Spleen (tissue), 11 donors: Measurements from ENCODE around the gene MIPEP. TPM values are rescaled to one million over a fixed set of nuclear protein-coding genes. Genes with fewer than 3 reads are reported as not detected.

Experiments used
- DNase-seq: peaks from one replicate; pipeline ENCODE4 v3.0.0-alpha.2; 2020
- H3K27ac ChIP-seq, 8 donors: fragments of 200-600 bp; sonication (generic) in 7 of 8; 1 replicate in 4 of 8; 2 replicates in 4 of 8; pipeline versions ENCODE4 v1.5.0 to v1.8.0; 2016 to 2021; ENCODE audit warnings: inconsistent platforms in 4 of 8, mild to moderate bottlenecking in 4 of 8, moderate library complexity in 1 of 8
- H3K27me3 ChIP-seq, 7 donors: fragments of 200-600 bp; sonication (generic) in 6 of 7; replicated peaks in 1 of 7; 1 replicate in 4 of 7; 2 replicates in 3 of 7; pipeline versions ENCODE4 v1.5.0 to v1.8.0; 2016 to 2021; ENCODE audit warnings: inconsistent platforms in 3 of 7, mild to moderate bottlenecking in 1 of 7
- H3K36me3 ChIP-seq, 6 donors: fragments of 200-600 bp; sonication (generic) in 5 of 6; 1 replicate in 4 of 6; 2 replicates in 2 of 6; pipeline versions ENCODE4 v1.5.0 to v1.8.0; 2016 to 2021; ENCODE audit warnings: inconsistent platforms in 2 of 6
- H3K4me1 ChIP-seq, 6 donors: fragments of 200-600 bp; sonication (generic) in 5 of 6; 1 replicate in 3 of 6; 2 replicates in 3 of 6; pipeline versions ENCODE4 v1.5.0 to v1.8.0; 2016 to 2021; ENCODE audit warnings: inconsistent platforms in 3 of 6
- H3K4me3 ChIP-seq, 8 donors: fragments of 200-600 bp; sonication (generic) in 7 of 8; 1 replicate in 4 of 8; 2 replicates in 4 of 8; pipeline versions ENCODE4 v1.5.0 to v1.8.0; 2016 to 2021; ENCODE audit warnings: inconsistent platforms in 4 of 8, mild to moderate bottlenecking in 4 of 8, moderate library complexity in 2 of 8
- H3K9me3 ChIP-seq, 8 donors: fragments of 200-600 bp; sonication (generic) in 7 of 8; 1 replicate in 4 of 8; 2 replicates in 4 of 8; pipeline versions ENCODE4 v1.5.0 to v1.8.0; 2016 to 2021; ENCODE audit warnings: inconsistent platforms in 4 of 8
- POLR2A ChIP-seq, 3 donors: fragments of 450-650 bp; IDR thresholded peaks; one replicate each; pipeline ENCODE4 v1.5.1; 2017; ENCODE audit warnings: antibody characterized with exemption in 3 of 3, mild to moderate bottlenecking in 1 of 3
- POLR2AphosphoS5 ChIP-seq, 3 donors: sonication (generic); formaldehyde crosslinking; IDR thresholded peaks; one replicate each; pipeline ENCODE4 v1.5.1; 2017; ENCODE audit warnings: antibody characterized with exemption in 3 of 3
- WGBS, 5 donors: extraction: QIAGEN DNeasy Blood & Tissue Kit in 3 of 5; methylation state at CpG; one replicate each; pipeline versions ENCODE4 v1.1.5 to v1.1.7; 2013 to 2018; 5-methylcytosine and 5-hydroxymethylcytosine counted together
- intact Hi-C: fragments of 100-400 bp; cut with DNase I; formaldehyde crosslinking; loops from one replicate; pipeline ENCODE4 v1.15.0; 2023; ENCODE audit warnings: low total_unique reads
- polyA plus RNA-seq, 3 donors: library from polyadenylated mRNA; stranded (reverse); fragments of 200-250 nt; gene quantifications; one replicate each; pipeline ENCODE4 v1.2.1, GENCODE V29; 2013
- total RNA-seq, 7 donors: library from RNA; depleted of rRNA in 3 of 7; stranded (reverse); fragments of >200 nt in 3 of 7; fragmentation: NEBNext Ultra II Directional in 4 of 7; extraction: Animal tissue kit (Norgen Biotek cat#: 25700) in 4 of 7; gene quantifications; one replicate each; pipeline versions ENCODE4 v1.1.0 to v1.2.1, GENCODE V29; 2016 to 2021
- TF ChIP-seq, protein P1 (sequence below), 11 experiments: fragments of 200-600 bp in 7 of 11; fragments of 450-650 bp in 4 of 11; sonication (generic) in 4 of 11; IDR thresholded peaks in 8 of 11; conservative IDR thresholded peaks in 3 of 11; 1 replicate in 7 of 11; 2 replicates in 4 of 11; pipeline versions ENCODE4 v1.4.0 to v1.8.0; 2016 to 2021; ENCODE audit warnings: antibody characterized with exemption in 11 of 11, inconsistent platforms in 4 of 11, mild to moderate bottlenecking in 1 of 11
- donor health status: healthy with polysubstance abuse.
- donor health status: DM: no; HTN: no; CAD: no; lungs with moderate emphysema.
- donor health status: DM: no; HTN: no; CAD: no.
- donor health status: Bipolar disorder and iron deficiency.
- donor health status: healthy.
- donor health status: DM: no; HTN: no; CAD: no.
- donor health status: DM: yes; HTN: yes; CAD: no.

MIPEP gene
- total and polyA plus RNA-seq, 10 donors: 7.2 to 16.3 (median 10.8) TPM

DNA sequence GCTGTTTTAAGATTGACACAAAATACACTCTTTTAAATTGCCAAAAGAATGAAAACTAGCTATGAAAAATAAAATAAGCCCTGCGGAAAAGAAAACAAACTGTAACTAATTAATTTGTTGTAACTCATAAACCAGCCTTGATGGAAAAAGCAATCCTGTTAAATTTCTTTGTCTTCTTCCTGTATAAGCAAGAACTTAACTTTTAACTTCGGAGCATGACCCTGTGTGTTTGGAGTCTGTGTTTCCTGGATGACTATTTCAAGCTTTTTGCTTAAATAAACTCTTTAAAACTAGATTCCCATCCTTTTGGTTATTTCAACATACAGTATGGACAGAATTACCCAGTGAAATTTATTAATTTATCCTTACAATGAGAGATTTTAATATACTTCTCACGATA lies 196.4 kb downstream of the MIPEP start:
- Histone ChIP-seq H3K27ac (peak overlapping the region in 2 of 8 donors; percentile 8 to 26), H3K27me3 (no peaks in the 10 kb centered on the region), H3K36me3 (no peaks in the 10 kb centered on the region), H3K4me3 (no peak overlapping the region), H3K4me1 (peaks cover 0 to 39% (median 14%) of the 10 kb centered on the region in 6 donors), H3K9me3 (no peaks in the 10 kb centered on the region)
- TF ChIP-seq POLR2AphosphoS5 (IDR thresholded peaks at IDR 0.05): no peak
- TF ChIP-seq, protein P1, sequence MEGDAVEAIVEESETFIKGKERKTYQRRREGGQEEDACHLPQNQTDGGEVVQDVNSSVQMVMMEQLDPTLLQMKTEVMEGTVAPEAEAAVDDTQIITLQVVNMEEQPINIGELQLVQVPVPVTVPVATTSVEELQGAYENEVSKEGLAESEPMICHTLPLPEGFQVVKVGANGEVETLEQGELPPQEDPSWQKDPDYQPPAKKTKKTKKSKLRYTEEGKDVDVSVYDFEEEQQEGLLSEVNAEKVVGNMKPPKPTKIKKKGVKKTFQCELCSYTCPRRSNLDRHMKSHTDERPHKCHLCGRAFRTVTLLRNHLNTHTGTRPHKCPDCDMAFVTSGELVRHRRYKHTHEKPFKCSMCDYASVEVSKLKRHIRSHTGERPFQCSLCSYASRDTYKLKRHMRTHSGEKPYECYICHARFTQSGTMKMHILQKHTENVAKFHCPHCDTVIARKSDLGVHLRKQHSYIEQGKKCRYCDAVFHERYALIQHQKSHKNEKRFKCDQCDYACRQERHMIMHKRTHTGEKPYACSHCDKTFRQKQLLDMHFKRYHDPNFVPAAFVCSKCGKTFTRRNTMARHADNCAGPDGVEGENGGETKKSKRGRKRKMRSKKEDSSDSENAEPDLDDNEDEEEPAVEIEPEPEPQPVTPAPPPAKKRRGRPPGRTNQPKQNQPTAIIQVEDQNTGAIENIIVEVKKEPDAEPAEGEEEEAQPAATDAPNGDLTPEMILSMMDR (IDR thresholded peaks at IDR 0.05 in 8 of 11, conservative IDR thresholded peaks at IDR 0.05 in 3 of 11): no peak
- TF ChIP-seq POLR2A (IDR thresholded peaks at IDR 0.05): no peak
- no peak for DNase-seq
- intact Hi-C loops: no loop called here
- WGBS, 5 donors: 60 to 83% (median 71%) methylated on average over 3 of the region's 3 CpGs

DNA sequence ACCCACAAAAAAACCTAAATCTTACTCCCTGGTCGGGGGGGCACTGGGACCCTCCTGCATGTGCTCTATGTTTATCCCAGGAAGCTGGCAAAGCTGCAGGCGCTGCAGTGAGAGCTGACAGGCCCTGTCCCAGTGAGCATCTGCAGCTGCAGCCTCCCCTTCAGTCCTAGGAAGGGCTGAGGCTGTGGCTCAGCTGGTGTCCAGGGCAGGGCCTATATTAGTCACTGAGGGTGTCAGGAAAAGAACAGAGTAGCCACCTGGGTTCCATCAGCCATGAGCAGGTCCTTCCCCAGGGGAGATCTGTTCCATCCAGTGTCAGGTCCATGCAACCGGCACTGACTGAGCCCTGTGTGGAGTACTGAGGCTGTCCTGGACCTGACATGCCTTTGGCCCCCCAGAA lies 198.5 kb downstream of the MIPEP start:
- H3K36me3 ChIP-seq: no peaks in the 10 kb centered on the region
- H3K4me3 ChIP-seq: no peak overlapping the region
- peak; percentile 65 for DNase-seq
- 40 to 96% (median 86%) methylated on average over 1 to 3 of the region's 3 CpGs for WGBS, 5 donors
- H3K27ac ChIP-seq: no peak overlapping the region
- no peaks in the 10 kb centered on the region for H3K27me3 ChIP-seq
- H3K9me3 ChIP-seq: peaks cover 0 to 1% (median 0%) of the 10 kb centered on the region in 8 donors
- H3K4me1 ChIP-seq: peaks cover 0 to 18% (median 3%) of the 10 kb centered on the region in 6 donors
- TF ChIP-seq POLR2AphosphoS5 (IDR thresholded peaks at IDR 0.05) (no peak), POLR2A (IDR thresholded peaks at IDR 0.05) (no peak)
- TF ChIP-seq, protein P1 (IDR thresholded peaks at IDR 0.05 in 8 of 11, conservative IDR thresholded peaks at IDR 0.05 in 3 of 11): no peak
- intact Hi-C loops: no loop called here

DNA sequence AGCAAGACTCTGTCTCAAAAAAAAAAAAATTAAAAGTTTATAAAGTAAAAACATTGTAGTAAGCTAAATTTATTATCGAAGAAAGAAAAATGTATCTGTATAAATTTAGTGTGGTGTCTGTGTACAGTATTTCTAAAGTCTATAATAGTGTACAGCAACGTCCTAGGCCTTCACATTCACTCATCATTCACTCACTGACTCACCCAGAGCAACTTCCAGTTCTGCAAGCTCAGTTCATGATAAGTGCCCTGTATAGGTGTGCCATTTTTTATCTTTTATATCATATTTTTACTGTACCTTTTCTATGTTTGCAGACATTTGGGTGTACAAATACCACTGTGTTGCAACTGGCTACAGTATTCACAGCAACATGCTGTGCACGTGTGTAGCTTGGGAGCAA lies 200.9 kb downstream of the MIPEP start:
- Histone ChIP-seq H3K27ac (no peak overlapping the region), H3K36me3 (no peaks in the 10 kb centered on the region)
- 78 to 93% (median 89%) methylated on average over 3 of the region's 3 CpGs for WGBS, 5 donors

DNA sequence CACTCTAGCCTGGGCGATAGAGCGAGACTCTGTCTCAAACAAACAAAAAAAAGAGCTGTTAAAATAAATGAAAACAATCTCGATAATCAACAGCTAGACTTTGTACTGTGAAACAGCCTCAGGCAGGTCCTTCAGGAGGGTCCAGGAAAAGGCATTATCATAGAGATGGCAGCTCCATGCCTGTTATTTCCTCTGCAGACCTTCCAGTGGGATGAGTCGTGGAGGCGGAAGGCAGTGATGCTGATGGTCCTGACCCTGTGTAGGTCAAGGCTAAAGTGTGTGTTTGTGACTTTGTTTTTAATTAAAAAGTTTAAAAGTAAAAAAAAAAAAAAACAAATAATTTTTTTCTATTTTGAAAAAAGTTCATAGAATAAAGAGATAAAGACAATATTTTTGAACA lies 201.6 kb downstream of the MIPEP start:
- H3K4me3 ChIP-seq: no peak overlapping the region
- intact Hi-C loops: no loop called here
- H3K4me1 ChIP-seq: peaks cover 0 to 4% (median 0%) of the 10 kb centered on the region in 6 donors
- no peak overlapping the region for H3K27ac ChIP-seq
- TF ChIP-seq, protein P1 (IDR thresholded peaks at IDR 0.05 in 8 of 11, conservative IDR thresholded peaks at IDR 0.05 in 3 of 11): no peak
- TF ChIP-seq POLR2A (IDR thresholded peaks at IDR 0.05) (no peak), POLR2AphosphoS5 (IDR thresholded peaks at IDR 0.05) (no peak)
- no peak for DNase-seq
- no peaks in the 10 kb centered on the region for H3K27me3 ChIP-seq
- WGBS, 5 donors: 78 to 90% (median 86%) methylated on average over 5 of the region's 5 CpGs
- H3K36me3 ChIP-seq: no peaks in the 10 kb centered on the region
- H3K9me3 ChIP-seq: peaks cover 0 to 30% (median 21%) of the 10 kb centered on the region in 8 donors

More for the DNA sequence above, 200.9 kb downstream of the MIPEP start:
- no peak for TF ChIP-seq POLR2AphosphoS5 (IDR thresholded peaks at IDR 0.05)
- TF ChIP-seq POLR2A (IDR thresholded peaks at IDR 0.05): no peak
- TF ChIP-seq, protein P1 (IDR thresholded peaks at IDR 0.05 in 8 of 11, conservative IDR thresholded peaks at IDR 0.05 in 3 of 11): no peak
- intact Hi-C loops: no loop called here
- no peak for DNase-seq
- no peaks in the 10 kb centered on the region for H3K27me3 ChIP-seq
- H3K9me3 ChIP-seq: peaks cover 0 to 24% (median 20%) of the 10 kb centered on the region in 8 donors
- H3K4me1 ChIP-seq: peaks cover 0 to 11% (median 0%) of the 10 kb centered on the region in 6 donors
- no peak overlapping the region for H3K4me3 ChIP-seq
